Measurements from ENCODE around the gene TLE6. TPM values are rescaled to one million over a fixed set of nuclear protein-coding genes. Genes with fewer than 3 reads are reported as not detected.

The TLE6 gene
- total and polyA plus RNA-seq, 2 of the 8 experiments (the other 6 are each of a cell fraction or from before 2014, with no cell fraction given): 2.5 to 2.9 TPM

DNA sequence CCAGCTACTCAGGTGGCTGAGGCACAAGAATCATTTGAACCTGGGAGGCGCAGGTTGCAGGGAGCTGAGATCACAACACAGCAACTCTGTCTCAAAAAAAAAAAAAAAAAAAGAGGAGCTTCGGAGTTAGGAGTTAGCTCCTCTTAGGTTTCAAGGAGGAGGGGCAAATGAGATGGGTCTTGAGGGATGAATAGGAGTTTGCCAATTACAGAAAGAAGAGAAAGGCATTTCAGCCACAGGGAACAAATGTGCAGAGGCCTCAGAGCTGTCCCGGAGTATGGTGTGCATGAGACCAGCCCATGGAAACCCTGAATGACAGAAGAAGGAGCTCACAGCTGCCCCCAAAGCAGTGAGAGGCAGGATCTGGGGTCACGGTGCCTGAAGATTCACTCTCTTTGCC, 27.2 kb downstream of the TLE6 start (continued):
- TF ChIP-seq SAP30 (IDR thresholded peaks at IDR 0.05; ENCODE audit: insufficient read depth, insufficient replicate concordance, low read length): no peak
- no peak for TF ChIP-seq TCF12 (IDR thresholded peaks at IDR 0.05; ENCODE audit: low read depth, low read length)
- TF ChIP-seq, protein P1, sequence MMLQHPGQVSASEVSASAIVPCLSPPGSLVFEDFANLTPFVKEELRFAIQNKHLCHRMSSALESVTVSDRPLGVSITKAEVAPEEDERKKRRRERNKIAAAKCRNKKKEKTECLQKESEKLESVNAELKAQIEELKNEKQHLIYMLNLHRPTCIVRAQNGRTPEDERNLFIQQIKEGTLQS (IDR thresholded peaks at IDR 0.05; ENCODE audit: insufficient read depth, low read depth, low read length): no peak
- no peak for TF ChIP-seq NRF1 (IDR thresholded peaks at IDR 0.05; ENCODE audit: low read depth, low read length)
- TF ChIP-seq BCL11A (IDR thresholded peaks at IDR 0.05; ENCODE audit: low read depth in 2 of 2, low read length in 2 of 2): no peak
- no peak for TF ChIP-seq POLR2A (IDR thresholded peaks at IDR 0.05; ENCODE audit: control extremely low read depth in 1 of 2, low read depth in 2 of 2, low read length in 2 of 2)
- no peak for TF ChIP-seq SP4 (IDR thresholded peaks at IDR 0.05; ENCODE audit: low read length)
- no peak for TF ChIP-seq NANOG (IDR thresholded peaks at IDR 0.05; ENCODE audit: insufficient read depth, low read depth, low read length, poor library complexity, severe bottlenecking)
- TF ChIP-seq TEAD4 (IDR thresholded peaks at IDR 0.05; ENCODE audit: low read depth, low read length): no peak
